Activated CD8-positive, alpha-beta memory T cell treated with anti-CD3 and anti-CD28 coated beads, Interleukin-2, amount 50 U/mL, for 1 hour (primary cell): ENCODE measurements around the gene AQP1.

Experiments used
- DNase-seq: peaks from one replicate; pipeline ENCODE4 v3.0.0-alpha.2; 2020; ENCODE audit errors: extremely low read depth

Gene AQP1

DNA sequence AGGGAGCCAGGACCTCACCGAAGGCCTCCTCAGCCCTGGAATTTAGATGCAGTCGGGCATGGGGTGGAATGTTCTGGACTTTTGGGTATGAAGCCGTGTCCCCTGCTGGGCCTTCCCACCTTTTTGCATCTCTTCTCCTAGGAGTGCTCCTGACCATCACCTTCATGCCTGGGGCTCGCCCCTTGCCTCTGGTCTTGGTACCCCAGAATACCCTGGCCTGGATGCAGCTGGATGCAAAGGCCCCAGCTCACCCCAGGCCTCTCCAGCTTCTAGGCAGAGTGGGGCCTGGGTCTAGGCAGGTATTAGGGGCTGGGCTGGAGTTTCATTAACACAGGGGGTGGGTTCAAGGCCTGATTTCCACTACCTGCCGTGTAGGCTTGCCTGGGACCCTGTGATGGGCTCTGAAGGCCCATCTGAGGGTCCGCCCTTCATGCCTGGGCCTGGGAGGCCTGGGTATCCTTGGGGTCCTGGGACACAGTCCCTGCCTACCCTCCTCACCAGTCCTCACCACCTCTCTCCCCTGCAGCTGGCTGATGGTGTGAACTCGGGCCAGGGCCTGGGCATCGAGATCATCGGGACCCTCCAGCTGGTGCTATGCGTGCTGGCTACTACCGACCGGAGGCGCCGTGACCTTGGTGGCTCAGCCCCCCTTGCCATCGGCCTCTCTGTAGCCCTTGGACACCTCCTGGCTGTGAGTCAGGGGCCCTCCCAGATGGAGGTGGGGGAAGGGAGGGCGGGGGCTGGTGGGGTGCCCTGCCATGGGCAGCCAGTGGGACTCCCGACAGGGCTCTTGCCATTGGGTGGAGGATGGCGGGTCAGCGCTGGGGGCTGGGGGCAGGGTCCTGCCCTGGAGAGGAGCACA, 10.1 kb downstream of the AQP1 start:
- no peak for DNase-seq

DNA sequence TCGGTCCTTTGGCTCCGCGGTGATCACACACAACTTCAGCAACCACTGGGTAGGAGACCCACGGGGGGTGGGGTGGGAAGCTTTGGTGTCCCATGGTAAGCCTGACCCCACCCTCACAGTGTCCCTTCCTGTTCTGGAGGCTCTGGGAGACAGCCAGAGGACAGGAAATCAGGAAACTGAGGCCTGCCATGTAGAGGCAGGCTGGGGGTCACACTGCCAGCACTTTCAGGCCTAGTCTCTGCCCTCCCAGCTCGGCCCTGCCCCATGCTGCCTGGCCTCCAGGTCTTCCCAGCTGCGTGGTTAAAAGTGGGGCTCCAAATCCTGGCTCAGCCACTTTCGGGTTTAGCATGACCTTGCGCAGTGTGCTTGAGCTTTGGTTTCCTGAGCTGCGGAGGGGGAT, 10.9 kb downstream of the AQP1 start:
- no peak for DNase-seq

DNA sequence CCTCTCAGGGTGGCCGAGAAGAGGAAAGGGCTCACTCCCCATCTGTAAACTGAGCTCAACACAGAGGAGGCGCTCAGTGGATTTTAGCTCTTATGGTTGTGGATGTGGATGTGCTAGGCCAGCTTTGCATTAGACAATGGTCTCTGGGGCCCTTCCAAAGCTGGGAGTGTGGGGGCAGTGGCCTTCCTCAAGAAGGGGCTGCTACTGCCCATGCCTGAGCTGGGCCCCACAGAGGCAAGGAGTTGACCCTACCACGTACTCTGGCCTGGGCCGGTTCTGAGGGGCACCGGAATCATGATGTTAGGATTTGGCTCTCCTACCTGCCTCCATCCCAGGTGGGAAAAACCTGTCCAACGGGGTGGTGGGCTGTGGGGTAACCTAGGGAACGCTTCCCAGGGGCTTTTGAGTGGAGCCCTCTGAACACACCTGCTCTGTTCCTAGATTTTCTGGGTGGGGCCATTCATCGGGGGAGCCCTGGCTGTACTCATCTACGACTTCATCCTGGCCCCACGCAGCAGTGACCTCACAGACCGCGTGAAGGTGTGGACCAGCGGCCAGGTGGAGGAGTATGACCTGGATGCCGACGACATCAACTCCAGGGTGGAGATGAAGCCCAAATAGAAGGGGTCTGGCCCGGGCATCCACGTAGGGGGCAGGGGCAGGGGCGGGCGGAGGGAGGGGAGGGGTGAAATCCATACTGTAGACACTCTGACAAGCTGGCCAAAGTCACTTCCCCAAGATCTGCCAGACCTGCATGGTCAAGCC, 11.5 kb downstream of the AQP1 start:
- no peak for DNase-seq

DNA sequence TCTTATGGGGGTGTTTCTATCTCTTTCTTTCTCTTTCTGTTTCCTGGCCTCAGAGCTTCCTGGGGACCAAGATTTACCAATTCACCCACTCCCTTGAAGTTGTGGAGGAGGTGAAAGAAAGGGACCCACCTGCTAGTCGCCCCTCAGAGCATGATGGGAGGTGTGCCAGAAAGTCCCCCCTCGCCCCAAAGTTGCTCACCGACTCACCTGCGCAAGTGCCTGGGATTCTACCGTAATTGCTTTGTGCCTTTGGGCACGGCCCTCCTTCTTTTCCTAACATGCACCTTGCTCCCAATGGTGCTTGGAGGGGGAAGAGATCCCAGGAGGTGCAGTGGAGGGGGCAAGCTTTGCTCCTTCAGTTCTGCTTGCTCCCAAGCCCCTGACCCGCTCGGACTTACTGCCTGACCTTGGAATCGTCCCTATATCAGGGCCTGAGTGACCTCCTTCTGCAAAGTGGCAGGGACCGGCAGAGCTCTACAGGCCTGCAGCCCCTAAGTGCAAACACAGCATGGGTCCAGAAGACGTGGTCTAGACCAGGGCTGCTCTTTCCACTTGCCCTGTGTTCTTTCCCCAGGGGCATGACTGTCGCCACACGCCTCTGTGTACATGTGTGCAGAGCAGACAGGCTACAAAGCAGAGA, 12.2 kb downstream of the AQP1 start:
- no peak for DNase-seq

DNA sequence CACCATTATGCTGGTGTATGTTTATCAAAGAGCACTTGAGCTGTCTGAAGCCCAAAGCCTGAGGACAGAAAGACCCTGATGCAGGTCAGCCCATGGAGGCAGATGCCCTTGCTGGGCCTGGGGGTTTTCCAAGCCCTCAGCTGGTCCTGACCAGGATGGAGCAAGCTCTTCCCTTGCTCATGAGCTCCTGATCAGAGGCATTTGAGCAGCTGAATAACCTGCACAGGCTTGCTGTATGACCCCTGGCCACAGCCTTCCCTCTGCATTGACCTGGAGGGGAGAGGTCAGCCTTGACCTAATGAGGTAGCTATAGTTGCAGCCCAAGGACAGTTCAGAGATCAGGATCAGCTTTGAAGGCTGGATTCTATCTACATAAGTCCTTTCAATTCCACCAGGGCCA, 13.0 kb downstream of the AQP1 start:
- DNase-seq = no peak

DNA sequence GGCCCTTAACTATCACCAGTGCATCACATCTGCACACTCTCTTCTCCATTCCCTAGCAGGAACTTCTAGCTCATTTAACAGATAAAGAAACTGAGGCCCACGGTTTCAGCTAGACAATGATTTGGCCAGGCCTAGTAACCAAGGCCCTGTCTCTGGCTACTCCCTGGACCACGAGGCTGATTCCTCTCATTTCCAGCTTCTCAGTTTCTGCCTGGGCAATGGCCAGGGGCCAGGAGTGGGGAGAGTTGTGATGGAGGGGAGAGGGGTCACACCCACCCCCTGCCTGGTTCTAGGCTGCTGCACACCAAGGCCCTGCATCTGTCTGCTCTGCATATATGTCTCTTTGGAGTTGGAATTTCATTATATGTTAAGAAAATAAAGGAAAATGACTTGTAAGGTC, 13.5 kb downstream of the AQP1 start:
- DNase-seq = no peak

DNA sequence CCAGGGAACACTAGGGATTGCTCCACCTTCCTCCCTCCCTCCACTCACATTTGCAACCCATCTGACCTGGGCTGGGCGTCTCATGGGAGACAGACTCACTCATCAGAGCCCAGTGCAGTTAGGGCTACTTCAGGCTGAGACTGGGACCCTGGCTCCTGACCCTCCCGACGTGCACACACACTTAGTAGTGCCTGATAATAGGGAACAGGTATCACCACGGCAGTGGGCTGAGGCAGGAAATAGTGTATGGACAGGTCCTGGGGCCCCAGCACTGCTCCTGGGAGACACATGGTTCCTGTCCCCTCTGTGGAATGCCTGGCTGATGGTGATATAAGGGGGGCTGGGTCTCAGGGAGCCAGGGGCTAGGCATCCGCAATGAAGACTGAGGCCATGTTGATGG, 14.3 kb downstream of the AQP1 start:
- no peak for DNase-seq

DNA sequence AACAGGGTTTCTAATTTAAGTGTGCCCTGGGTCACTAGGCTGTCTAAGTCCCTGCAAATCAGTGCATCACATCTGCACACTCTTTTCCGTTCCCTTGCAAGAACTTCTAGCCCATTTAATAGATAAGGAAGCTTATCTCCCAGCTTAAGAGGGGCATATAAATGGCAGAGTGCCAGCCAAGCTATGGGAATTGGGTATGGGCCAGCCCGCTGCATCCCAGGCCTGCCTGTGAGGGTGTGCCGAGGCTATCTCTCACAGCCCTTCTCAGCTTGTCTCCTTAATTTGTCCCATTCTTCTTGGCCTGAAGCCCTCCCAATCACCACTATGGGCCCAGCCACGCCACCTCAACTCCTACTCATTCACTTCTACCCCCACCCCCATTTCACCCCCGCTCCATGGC, 14.7 kb downstream of the AQP1 start:
- no peak for DNase-seq

DNA sequence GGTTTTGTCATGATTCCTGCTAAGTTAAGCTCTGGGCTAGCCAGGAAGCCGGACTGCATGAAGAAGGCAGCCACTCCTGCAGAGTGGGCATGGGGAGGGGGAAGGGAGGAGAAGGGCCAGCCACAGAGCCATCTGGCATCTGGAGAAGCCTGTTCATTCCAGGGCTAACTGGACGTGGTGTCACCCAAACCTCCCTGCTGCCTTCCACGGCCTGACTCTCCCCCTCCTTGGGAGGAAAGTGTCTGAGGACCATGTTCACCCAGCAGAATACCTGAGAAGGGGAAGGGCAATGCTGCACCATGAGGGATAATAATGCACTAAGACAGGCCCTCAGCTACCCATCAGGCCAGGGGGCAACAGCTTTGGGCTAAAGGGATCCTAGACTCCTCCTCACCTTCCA, 15.4 kb downstream of the AQP1 start:
- no peak for DNase-seq

DNA sequence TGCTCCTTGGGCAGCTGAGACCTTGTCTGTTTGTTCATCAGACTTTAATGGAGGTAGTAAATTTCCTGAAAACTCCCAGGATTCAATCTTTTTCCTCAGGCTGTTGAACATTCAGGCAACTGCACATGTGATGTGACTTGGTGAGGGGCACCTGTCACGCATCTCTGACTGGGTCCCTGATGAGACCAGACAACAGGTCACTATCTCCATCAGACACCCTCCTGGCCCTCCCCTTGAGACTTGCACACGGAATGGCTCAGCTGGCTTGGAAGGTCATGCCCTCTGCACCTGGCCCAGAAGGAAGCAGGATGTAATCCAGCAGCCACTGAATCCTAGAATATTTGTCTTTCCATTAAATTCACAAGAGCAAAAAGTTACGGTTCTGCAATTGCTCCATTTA, 15.9 kb downstream of the AQP1 start:
- DNase-seq = no peak

DNA sequence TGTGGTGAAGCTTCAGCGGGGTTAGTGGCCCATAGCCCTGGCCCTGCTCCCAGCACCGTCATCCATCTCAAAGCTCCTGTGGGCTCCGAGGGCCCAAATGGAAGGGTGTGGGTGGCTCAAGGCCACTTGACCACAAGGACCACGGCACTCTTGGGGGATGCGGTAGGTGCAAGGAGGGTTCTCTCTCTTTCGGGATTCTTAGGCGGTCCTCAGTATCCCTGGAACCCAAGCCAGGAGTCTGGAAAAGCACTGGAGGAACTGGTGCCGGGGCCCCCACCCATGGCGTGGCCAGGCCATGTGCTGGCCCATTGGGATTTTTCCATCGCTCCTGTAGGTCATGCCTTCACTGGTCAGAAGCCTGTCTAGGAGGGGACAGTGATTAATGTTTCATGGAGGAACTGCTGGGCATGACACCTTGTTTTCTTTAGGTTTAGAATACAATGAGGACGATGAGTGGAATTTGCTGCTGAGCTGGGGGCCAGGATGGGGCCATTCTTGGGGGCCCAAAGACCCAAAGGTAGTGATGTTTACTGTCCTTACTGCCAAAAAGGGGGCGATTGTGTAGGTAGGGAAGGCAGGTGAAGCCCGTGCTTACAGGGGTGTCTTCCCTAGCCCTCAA, 16.7 kb downstream of the AQP1 start:
- DNase-seq = no peak

DNA sequence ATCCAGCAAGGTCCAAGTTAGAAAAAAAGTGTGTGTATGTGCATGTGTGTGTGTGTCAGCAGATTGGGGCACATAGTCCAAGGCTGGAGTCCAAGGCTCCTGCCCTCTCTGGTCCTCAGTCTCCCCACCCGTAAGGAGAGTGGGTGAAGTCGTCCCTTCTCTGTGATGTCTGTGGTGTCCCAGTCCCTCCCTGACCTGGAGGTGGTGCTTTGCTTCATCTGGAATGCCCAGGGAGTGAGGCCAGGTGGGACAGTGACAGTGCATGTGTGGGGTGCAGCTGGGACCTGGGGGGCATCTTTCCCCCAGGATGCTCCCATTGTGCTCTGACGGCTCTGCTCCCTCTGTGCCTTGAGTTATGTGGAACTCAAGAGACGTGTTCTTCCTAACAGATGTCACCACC, 18.0 kb downstream of the AQP1 start:
- DNase-seq = no peak

DNA sequence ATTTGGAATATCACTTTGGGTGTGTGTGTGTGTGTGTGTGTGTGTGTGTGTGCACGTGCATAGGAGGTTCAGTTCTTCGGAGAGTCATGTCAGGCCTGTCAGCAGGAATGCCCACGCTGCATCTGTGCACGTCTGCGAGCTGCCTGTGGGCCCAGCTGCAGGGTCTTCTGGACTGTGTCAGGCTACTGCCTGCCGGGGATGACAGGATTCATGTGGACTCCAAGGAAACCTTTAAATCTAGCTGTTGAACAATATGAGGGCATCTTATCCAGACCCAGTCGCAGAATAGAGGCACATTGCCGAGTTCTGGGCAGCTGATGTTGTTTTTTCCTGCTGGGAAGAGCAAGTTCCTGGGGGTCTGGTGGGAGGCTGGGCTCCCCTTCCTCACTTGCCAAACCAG, 19.0 kb downstream of the AQP1 start:
- no peak for DNase-seq

DNA sequence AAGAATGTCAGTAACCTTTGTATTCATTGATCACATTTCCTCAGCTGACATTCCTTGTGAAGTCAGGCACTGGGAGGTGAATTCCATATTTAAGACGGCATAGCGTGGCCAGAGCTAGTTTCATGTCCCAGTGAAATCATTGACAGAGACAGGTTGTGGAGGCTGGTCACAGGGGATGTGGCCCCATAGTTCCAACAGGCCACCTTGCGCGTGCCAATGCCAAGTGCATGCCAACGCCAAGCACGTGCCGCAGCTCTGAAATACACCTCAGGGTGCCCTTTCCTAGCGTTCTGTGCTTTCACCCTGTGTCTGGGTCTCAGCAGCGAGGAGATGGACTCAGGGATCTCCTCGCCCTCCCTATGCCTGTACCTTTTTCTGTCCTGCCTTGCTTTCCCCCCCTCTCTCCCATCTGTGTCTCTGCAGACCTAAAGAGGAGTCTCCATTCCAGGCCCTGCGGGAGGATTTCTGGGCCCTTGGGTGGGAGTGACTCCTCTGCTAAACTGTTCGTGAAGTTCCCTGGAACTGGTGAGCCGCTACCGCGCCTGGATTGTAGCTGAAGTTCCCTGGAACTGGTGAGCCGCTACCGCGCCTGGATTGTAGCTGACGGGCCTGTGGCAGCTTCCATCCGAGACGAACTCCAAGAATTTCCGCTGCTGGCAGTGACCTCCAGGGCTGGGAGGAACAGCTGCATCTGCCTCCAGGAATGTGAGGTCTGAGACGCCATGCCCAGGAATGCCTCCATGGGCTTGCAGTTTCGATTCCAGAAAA, 19.7 kb downstream of the AQP1 start:
- no peak for DNase-seq

DNA sequence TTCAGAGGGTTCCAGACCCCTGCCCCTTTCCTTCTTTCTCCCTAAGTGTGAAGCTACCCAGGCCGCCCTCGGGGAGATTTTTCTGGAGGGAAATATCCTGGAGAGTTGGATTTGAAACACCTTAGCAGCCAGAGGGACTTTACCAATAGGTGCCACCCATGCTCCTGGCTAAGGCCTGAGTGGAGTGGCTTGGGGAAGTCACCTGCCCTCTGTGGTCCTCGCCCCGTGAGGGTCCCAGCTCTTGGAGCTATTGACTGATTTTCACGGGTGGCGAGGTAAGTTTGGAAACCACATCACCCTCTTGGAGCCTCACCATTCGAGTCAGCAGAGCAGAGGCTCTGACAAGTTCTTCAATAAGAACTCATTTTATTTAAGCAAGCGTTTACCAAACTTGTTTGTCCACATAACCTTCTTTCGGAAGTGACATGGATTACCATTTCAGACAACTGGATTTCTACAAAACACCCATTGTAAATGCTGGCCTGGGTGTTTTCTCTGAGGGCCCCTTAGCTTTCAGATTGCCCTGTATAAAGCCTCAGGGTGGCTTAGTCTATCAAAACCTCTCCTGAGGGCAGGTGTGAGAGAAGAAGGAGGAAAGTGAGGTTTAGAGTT, 20.4 kb downstream of the AQP1 start:
- no peak for DNase-seq

DNA sequence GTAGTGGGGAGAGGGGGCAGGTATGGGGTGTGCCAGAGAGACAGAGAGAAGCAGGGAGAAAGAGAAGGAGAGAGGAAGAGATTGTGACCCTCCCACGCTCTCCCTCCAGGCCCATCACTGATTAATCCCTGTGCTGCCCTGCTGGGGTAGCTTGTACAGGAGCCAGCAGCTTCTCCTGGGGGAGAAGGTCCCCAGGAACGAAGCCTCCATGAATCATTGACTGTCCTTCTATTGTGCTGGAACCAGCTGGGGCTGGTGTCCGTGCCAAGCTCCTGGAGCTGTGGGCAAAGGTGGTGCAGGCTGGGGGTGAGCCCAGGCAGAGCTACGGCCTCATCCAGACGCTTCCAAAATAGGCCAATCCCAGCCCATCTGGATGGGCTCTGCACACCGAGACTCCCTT, 20.9 kb downstream of the AQP1 start:
- no peak for DNase-seq

DNA sequence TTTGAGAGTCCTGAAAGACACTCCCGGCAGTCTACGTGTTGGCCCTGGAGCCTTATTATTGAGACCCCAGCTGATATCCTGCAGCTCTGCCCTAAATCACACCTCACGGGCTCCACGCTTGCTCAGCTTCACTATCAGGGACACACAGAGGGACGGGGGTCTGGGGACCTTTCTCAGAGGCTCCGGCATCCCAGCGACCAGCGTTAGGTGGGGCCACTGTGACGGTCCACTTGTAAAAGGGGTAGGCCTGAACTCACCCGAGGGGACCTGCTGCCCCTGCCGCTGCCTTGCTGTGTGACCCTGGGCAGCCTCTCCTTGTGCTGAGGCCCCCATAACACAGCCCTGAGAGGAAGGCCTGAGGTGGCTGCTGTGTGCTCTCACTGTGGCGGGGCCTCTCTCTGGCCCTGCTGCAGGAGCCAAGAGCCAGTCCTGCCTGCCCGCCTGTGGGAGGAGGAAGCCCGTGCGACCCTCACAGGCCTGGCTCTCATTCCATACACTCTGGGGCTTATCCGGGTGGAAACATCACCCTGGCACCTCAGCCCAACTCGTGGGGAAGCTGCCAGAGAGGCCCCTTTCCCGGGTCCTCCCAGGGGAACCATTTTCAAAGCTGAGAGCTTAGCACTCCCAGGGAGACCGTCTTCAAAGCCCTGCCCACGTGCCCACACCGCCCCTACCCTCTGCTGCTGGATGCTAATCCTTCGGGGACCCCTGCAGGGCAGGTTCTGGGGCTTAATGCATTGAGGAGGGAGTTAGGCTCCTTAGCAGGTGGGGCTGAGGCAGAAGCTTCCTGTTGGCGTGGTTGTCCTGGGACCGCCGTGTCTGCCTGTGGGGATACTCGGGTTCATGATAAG, 21.7 kb downstream of the AQP1 start:
- no peak for DNase-seq

DNA sequence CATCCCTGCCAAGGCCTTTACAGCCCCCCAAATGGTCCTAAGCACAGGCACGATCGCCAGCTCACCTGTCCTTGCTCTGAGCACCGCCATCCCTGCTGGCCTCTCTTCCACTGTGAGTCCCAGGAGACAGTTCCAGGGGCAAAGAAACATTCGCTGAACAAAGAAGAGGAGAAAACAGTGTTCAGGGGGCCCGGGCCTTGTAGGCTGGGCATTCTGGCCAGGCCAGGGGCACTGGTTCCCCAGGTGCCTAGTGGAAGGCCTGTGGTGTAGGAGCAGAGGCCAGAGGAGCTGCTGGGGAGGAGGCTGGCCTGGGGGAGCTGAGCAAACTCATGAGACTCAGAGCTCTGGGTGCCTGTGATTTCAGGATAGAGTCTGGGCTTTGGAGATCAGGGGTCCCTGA, 22.6 kb downstream of the AQP1 start:
- no peak for DNase-seq

DNA sequence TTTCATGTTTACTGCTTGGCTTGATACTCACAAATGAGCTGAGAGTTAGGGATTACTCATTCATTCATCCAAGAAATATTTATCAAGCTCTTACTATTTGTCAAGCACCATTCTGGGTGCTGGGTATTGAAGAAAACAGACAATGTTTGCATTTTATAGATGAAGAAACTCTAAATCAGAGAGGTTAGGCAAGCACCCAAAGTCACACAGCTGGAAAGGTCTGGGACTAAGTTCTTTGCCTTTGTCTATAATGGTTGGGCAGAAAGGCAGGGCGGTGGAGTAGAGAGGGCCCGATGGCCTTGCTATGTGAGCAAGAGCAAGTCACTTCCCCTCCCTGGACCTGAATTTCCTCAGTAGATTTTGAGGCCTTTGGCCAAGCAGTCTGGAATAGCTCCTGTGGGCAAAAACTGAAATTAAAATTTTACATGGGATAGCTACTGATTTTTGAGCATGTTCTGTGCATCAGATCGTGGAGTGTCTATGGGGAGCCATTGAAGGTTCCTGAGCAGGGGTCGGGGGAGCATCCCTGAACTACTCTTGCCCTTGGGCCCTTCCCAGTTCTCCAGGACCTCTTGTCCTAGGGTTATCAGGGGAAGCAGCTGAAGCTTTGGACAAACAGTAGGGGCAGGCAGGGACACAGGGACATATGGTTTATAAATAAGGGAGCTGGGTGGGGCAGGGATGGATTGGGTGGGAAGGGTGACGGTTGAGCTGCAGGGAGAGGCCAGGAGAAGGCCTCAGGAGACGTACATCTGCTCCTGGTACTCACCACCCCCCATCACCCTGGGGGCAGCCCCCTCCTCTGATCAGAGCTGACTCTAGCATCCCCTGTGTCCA, 23.3 kb downstream of the AQP1 start:
- no peak for DNase-seq

DNA sequence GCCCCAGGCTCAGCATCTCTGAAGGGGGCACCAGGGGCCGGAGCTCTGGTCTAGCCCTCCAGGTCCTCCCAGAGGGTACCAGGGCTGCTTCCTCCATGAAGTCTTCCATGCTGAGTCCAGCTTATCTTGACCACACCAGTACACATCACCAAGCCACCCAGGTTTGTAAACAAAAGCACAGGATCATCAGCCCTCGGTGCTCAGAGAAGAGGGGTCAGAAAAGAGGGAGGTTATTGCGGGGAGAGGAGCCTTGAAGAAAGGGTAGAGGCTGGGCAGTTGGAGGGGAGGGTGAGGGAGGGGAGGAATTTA, 23.9 kb downstream of the AQP1 start:
- DNase-seq = no peak
